K562 (cell line): ENCODE measurements around the gene PPP1R13L. TPM values are rescaled to one million over a fixed set of nuclear protein-coding genes. Genes with fewer than 3 reads are reported as not detected.

Experiments
- ARID2 ChIP-seq: fragments of 450-650 bp; IDR thresholded peaks from 2 replicates; pipeline ENCODE4 v1.6.1; 2017; ENCODE audit warnings: antibody characterized with exemption, mild to moderate bottlenecking
- ATF7 ChIP-seq: fragments of 450-650 bp; IDR thresholded peaks from 2 replicates; pipeline ENCODE4 v1.7.1; 2014; ENCODE audit warnings: mild to moderate bottlenecking, moderate library complexity
- BHLHE40 ChIP-seq: IDR thresholded peaks from 2 replicates; pipeline ENCODE4 v1.6.1; 2011; ENCODE audit warnings: low read length, improper control_type of control experiment
- CBFA2T2 ChIP-seq: fragments of 450-650 bp; conservative IDR thresholded peaks from 2 replicates; pipeline ENCODE4 v1.6.1; 2017; ENCODE audit warnings: mild to moderate bottlenecking
- CBFA2T3 ChIP-seq: fragments of 450-650 bp; IDR thresholded peaks from 2 replicates; pipeline ENCODE4 v1.6.1; 2017
- CEBPG ChIP-seq, 3 experiments: fragments of 200-800 bp in 1 of 3; sonication (Bioruptor generic) in 1 of 3; sonication (generic) in 1 of 3; formaldehyde crosslinking in 1 of 3; IDR thresholded peaks in 2 of 3; conservative IDR thresholded peaks in 1 of 3; 2 replicates each; pipeline versions ENCODE4 v1.6.1 to v1.8.0; 2016 to 2022; ENCODE audit warnings: missing compliant biosample characterization in 2 of 3, missing genetic modification characterization in 2 of 3, mild to moderate bottlenecking in 1 of 3, missing genetic modification reagents in 1 of 3
- E2F4 ChIP-seq: sonication (generic); formaldehyde crosslinking; IDR thresholded peaks from 2 replicates; pipeline ENCODE4 v1.8.0; 2022; ENCODE audit warnings: mild to moderate bottlenecking, low read depth, missing genetic modification reagents
- ESRRB ChIP-seq: fragments of 250-450 bp; sonication (Bioruptor Pico); IDR thresholded peaks from 2 replicates; pipeline ENCODE4 v1.5.0; 2020; ENCODE audit warnings: mild to moderate bottlenecking, moderate library complexity, borderline replicate concordance
- HDAC1 ChIP-seq, 2 experiments: fragments of 450-650 bp; IDR thresholded peaks; 2 replicates each; pipeline ENCODE4 v1.6.1; 2016 to 2017; ENCODE audit warnings: inconsistent platforms in 1 of 2, mild to moderate bottlenecking in 1 of 2, moderate library complexity in 1 of 2
- MAX ChIP-seq: sonication (generic); formaldehyde crosslinking; IDR thresholded peaks from 2 replicates; pipeline ENCODE4 v1.9.0; 2022; ENCODE audit warnings: mild to moderate bottlenecking, missing genetic modification reagents
- NFRKB ChIP-seq: fragments of 450-650 bp; IDR thresholded peaks from 2 replicates; pipeline ENCODE4 v1.6.1; 2016; ENCODE audit warnings: low read depth
- PTTG1 ChIP-seq: fragments of 450-650 bp; IDR thresholded peaks from 2 replicates; pipeline ENCODE4 v1.6.1; 2016; ENCODE audit warnings: low read depth, mild to moderate bottlenecking, missing genetic modification characterization, missing compliant biosample characterization
- PURB ChIP-seq: sonication (generic); formaldehyde crosslinking; IDR thresholded peaks from 2 replicates; pipeline ENCODE4 v1.9.0; 2021; ENCODE audit warnings: low read depth, mild to moderate bottlenecking, missing genetic modification reagents
- TAF1 ChIP-seq: IDR thresholded peaks from 2 replicates; pipeline ENCODE4 v1.6.1; 2011; ENCODE audit warnings: mild to moderate bottlenecking, low read length, moderate library complexity; ENCODE audit not compliant: insufficient read depth, control insufficient read depth, severe bottlenecking; ENCODE audit errors: extremely low read depth
- TRIM24 ChIP-seq, 2 experiments: fragments of 450-650 bp; IDR thresholded peaks; 2 replicates each; pipeline ENCODE4 v1.6.1; 2016
- WHSC1 ChIP-seq: IDR thresholded peaks from one replicate; pipeline ENCODE4 v1.6.1; 2012; ENCODE audit warnings: low read length, control low read depth, inconsistent platforms
- ZBTB11 ChIP-seq, 3 experiments: fragments of 200-800 bp in 1 of 3; fragments of 250-450 bp in 1 of 3; fragments of 450-650 bp in 1 of 3; sonication (Bioruptor Pico) in 1 of 3; sonication (Bioruptor generic) in 1 of 3; formaldehyde crosslinking in 1 of 3; IDR thresholded peaks; 2 replicates each; pipeline versions ENCODE4 v1.6.1 to v1.8.0; 2016 to 2022; ENCODE audit warnings: mild to moderate bottlenecking in 2 of 3, missing genetic modification characterization in 2 of 3, missing compliant biosample characterization in 1 of 3, moderate library complexity in 1 of 3
- ZC3H11A ChIP-seq: IDR thresholded peaks from 2 replicates; pipeline ENCODE4 v1.6.1; 2012; ENCODE audit warnings: low read depth, low read length, improper control_type of control experiment
- ZNF274 ChIP-seq: IDR thresholded peaks from 2 replicates; pipeline ENCODE4 v1.6.1; 2011; ENCODE audit warnings: low read depth, mild to moderate bottlenecking, low read length, moderate library complexity, borderline replicate concordance
- ZNF699 ChIP-seq: fragments of 250-450 bp; sonication (Bioruptor Pico); IDR thresholded peaks from 2 replicates; pipeline ENCODE4 v1.8.0; 2021; ENCODE audit warnings: mild to moderate bottlenecking, moderate library complexity; ENCODE audit not compliant: insufficient replicate concordance
- polyA plus RNA-seq, 8 experiments: library from polyadenylated mRNA; depleted of rRNA in 4 of 8; stranded (reverse) in 5 of 8; unstranded in 3 of 8; fragments of >200 nt; fragmentation: Nextera tagmentation in 2 of 8; fragmentation: Illumina TruSeq in 1 of 8; extraction: Ambion mirVana in 2 of 8; extraction: Trizol in 1 of 8; gene quantifications; 2 replicates each; pipeline versions ENCODE4 v1.2.1 to v1.2.3, GENCODE V29; 2011 to 2014; ENCODE audit warnings: inconsistent platforms in 1 of 8, missing spikeins in 1 of 8
- total RNA-seq, 7 experiments: library from RNA; depleted of rRNA in 6 of 7; stranded (reverse); fragments of >200 nt in 6 of 7; fragmentation: Illumina TruSeq in 2 of 7; extraction: Trizol in 2 of 7; gene quantifications; 2 replicates each; pipeline versions ENCODE4 v1.2.1 to v1.2.3, GENCODE V29; 2011 to 2021; ENCODE audit warnings: low replicate concordance in 1 of 7
- TF ChIP-seq, protein P1 (sequence below): fragments of 250-450 bp; sonication (Bioruptor Pico); IDR thresholded peaks from 2 replicates; pipeline ENCODE4 v1.8.0; 2022; ENCODE audit warnings: inconsistent platforms
- TF ChIP-seq, protein P2 (sequence below): fragments of 450-650 bp; IDR thresholded peaks from 2 replicates; pipeline ENCODE4 v1.6.1; 2017; ENCODE audit warnings: mild to moderate bottlenecking, moderate library complexity

Gene PPP1R13L
- total and polyA plus RNA-seq, 9 of the 15 experiments (the other 6 are each of a cell fraction or from before 2014, with no cell fraction given) = 0.32 to 6.7 (median 2.0) TPM

GRCh38 chr19:45446295-45446694 lies 41.4 kb upstream of the PPP1R13L start (continued):
- 0 out of 4 replicates have a peak, but pooled peaks have one; percentile 23 to 37 for TF ChIP-seq HDAC1 (IDR thresholded peaks at IDR 0.05)
- TF ChIP-seq TAF1 = no peak
- TF ChIP-seq NFRKB = no peak
- no peak for TF ChIP-seq PTTG1 (tag)
- TF ChIP-seq CBFA2T3 = no peak
- TF ChIP-seq, protein P1, sequence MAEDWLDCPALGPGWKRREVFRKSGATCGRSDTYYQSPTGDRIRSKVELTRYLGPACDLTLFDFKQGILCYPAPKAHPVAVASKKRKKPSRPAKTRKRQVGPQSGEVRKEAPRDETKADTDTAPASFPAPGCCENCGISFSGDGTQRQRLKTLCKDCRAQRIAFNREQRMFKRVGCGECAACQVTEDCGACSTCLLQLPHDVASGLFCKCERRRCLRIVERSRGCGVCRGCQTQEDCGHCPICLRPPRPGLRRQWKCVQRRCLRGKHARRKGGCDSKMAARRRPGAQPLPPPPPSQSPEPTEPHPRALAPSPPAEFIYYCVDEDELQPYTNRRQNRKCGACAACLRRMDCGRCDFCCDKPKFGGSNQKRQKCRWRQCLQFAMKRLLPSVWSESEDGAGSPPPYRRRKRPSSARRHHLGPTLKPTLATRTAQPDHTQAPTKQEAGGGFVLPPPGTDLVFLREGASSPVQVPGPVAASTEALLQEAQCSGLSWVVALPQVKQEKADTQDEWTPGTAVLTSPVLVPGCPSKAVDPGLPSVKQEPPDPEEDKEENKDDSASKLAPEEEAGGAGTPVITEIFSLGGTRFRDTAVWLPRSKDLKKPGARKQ (CRISPR knock-in tag) = no peak
- TF ChIP-seq MAX (CRISPR knock-in tag) = no peak; the same call in 1 of the 2 replicates
- TF ChIP-seq ZNF699 (CRISPR knock-in tag) = no peak
- no peak for TF ChIP-seq ATF7
- TF ChIP-seq BHLHE40 = no peak
- TF ChIP-seq ZNF274 = no peak
- TF ChIP-seq ZBTB11 (CRISPR knock-in tag; IDR thresholded peaks at IDR 0.05) = no peak
- no peak for TF ChIP-seq TRIM24 (IDR thresholded peaks at IDR 0.05)
- no peak for TF ChIP-seq CBFA2T2
- no peak for TF ChIP-seq PURB
- no peak for TF ChIP-seq E2F4
- TF ChIP-seq, protein P2, sequence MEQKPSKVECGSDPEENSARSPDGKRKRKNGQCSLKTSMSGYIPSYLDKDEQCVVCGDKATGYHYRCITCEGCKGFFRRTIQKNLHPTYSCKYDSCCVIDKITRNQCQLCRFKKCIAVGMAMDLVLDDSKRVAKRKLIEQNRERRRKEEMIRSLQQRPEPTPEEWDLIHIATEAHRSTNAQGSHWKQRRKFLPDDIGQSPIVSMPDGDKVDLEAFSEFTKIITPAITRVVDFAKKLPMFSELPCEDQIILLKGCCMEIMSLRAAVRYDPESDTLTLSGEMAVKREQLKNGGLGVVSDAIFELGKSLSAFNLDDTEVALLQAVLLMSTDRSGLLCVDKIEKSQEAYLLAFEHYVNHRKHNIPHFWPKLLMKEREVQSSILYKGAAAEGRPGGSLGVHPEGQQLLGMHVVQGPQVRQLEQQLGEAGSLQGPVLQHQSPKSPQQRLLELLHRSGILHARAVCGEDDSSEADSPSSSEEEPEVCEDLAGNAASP = no peak
- TF ChIP-seq ESRRB (CRISPR knock-in tag) = no peak
- TF ChIP-seq WHSC1 = no peak
- TF ChIP-seq ARID2 = no peak
- TF ChIP-seq CEBPG (CRISPR knock-in tag; IDR thresholded peaks at IDR 0.05) = no peak
- no peak for TF ChIP-seq CEBPG (tag; conservative IDR thresholded peaks at IDR 0.05 in 1 of 2, IDR thresholded peaks at IDR 0.05 in 1 of 2)
- TF ChIP-seq ZC3H11A = no peak
